ENCODE results near the gene MACROD2.

GRCh38 chr20:15836634-15837033, 1841.3 kb downstream of the MACROD2 start:
- no peak for TF ChIP-seq CTCF (conservative IDR thresholded peaks at IDR 0.05; ENCODE audit: low read depth, low read length)
- no peak for TF ChIP-seq EZH2 (IDR thresholded peaks at IDR 0.05; ENCODE audit: borderline replicate concordance, low read depth, low read length, poor library complexity, severe bottlenecking)
